HG03571 (cell line): Measurements from ENCODE around the gene RRAGB.
"Not testable (repeated sequence)": the region's sequence is repeated elsewhere in the genome, so short reads cannot be mapped to it uniquely, and the experiment has no call there.

Source experiments
- ATAC-seq: cut with Tn5 transposase; IDR thresholded peaks from one replicate; pipeline ENCODE4 v1.9.1; 2021; ENCODE audit not compliant: unreplicated experiment

RRAGB gene, protein sequence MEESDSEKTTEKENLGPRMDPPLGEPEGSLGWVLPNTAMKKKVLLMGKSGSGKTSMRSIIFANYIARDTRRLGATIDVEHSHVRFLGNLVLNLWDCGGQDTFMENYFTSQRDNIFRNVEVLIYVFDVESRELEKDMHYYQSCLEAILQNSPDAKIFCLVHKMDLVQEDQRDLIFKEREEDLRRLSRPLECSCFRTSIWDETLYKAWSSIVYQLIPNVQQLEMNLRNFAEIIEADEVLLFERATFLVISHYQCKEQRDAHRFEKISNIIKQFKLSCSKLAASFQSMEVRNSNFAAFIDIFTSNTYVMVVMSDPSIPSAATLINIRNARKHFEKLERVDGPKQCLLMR

DNA sequence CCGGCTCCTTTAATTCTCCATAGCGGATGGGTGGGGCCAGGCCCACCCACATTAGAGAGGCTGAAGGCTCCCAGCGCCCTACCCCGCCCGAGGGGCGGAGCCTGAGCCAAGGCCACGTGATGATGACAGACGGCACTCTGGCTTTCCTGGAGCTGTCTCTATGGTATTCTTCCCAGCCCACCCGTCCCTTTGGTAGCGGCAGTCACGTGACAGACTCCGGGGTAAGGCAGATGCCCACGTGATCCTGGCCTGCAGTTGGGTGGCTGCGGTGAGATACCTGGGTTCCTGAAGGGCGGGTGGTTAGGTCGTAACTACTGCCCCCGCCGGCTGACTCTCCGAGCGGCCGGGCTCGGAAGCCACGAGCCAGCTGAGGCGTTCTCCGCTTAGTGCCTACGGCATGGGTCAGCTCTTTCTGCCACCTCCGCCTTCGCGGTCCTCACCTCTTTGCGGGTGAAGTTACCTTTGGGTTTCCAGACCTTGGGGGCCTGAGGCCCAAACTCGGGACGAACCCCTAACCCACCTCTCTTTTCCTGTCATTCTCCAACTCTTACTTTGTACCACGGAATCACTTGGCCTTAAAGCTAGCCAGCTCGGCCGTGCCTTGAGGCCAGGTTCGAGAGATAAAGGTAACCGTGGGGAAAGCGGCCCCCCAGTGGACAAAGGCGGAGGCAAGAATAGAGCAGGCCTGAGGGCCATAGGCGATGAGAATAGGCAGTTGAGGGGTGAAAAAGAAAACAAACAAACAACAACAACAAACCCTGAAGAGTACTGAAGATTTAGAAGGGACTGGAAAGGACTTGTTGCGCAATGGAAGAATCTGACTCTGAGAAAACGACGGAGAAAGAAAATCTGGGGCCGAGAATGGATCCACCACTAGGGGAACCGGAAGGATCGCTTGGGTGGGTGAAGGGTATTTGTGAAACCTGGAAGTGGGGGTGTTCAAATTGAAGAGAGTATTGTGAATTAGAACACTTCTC, at the start of gene RRAGB:
TSS of gene RRAGB (plus strand) at position 229 of the 977 bp plus-strand sequence. CDS start at position 808, 579 bp downstream.
- peak; percentile 95 for ATAC-seq

DNA sequence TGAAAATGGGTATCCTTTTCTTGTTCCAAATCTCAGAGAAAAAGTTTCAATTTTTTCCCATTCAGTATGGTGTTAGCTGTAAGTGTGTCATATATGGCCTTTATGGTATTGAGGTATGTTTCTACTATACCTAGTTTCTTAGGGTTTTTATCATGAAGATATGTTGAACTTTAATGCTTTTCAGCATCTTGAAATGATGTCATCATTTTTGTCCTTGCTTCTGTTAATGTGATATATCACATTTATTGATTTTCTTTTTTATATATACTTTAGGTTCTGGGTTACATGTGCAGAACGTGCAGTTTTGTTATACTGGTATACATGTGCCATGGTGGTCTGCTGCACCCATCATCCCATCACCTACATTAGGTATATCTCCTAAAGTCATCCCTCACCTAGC, 49.5 kb upstream of the RRAGB start:
- no peak for ATAC-seq

GRCh38 chrX:55688579-55688978, 29.0 kb upstream of the RRAGB start:
- not testable (repeated sequence) for ATAC-seq

GRCh38 chrX:55695227-55696018, 22.1 kb upstream of the RRAGB start:
- ATAC-seq: no peak

- ATAC-seq: no peak
Measured at GRCh38 chrX:55697381-55697780, 20.2 kb upstream of the RRAGB start.

- no peak for ATAC-seq
Measured at GRCh38 chrX:55702671-55703070, 14.9 kb upstream of the RRAGB start.

- ATAC-seq: not testable (repeated sequence)
Measured at GRCh38 chrX:55703436-55703835, 14.1 kb upstream of the RRAGB start.

GRCh38 chrX:55705066-55705465, 12.5 kb upstream of the RRAGB start:
- ATAC-seq: not testable (repeated sequence)

- ATAC-seq: no peak
Measured at GRCh38 chrX:55709735-55710134, 7.8 kb upstream of the RRAGB start.

- no peak for ATAC-seq
Measured at GRCh38 chrX:55710701-55711100, 6.8 kb upstream of the RRAGB start.

- ATAC-seq: no peak
Measured at GRCh38 chrX:55713631-55714030, 3.9 kb upstream of the RRAGB start.

- no peak for ATAC-seq
Measured at GRCh38 chrX:55714161-55714560, 3.4 kb upstream of the RRAGB start.

- ATAC-seq: no peak
Measured at GRCh38 chrX:55715847-55716246, 1.7 kb upstream of the RRAGB start.

DNA sequence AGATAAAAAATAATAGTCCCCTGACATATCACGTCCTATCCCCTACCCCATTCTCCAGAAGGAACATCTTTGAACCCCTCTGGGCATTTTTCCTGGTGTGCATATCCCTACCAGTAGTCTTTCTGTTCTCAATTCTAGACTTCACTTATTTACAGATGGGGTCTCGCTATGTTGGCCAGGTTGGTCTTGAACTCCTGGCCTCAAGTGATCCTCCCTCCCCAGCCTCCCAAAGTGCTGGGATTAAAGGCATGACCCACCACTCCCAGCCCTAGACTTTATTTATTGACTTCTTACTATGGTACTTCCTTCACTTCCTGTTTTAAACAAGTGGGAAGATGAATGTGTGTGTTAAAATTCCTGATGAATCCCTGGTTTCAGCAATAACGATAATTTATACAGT, 612 bp upstream of the RRAGB start:
- no peak for ATAC-seq

DNA sequence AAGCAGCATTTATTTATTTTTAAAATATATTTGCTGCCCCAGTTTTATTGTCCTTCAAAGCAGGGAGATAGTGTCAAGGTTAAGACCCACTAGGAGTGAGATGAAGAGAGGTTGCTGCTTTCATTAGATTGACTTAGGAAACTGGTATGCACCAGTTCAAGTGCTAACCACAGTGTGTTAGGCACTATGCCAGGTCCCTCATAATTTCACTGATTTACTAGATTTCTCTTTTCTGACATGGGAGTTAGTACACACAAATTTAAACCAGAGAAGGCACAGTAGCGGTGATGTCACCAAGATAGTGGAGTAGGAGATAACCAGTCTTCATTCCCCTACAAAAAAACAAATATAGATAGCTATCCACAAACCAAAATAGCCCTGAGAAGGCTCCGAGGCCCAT, 14.3 kb downstream of the RRAGB start:
- no peak for ATAC-seq

DNA sequence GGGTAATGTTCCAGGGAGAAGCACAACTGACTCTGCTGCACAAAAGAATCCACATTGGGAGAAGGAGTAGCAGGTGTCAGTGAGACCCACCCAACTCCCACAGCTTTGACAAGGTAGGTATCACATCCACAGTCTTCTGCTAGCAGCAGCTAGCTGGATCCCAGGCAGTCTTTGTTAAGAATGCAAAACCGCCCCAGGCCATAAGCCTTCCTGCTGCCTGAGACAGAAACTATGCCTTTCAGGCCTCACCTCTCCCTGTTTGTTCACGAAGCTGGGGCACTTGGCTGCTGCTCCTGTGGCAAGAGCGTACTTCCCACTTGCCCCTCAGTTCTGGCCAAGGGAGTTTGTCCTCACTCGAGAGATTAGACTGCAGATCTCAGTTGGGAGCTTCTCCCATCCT, 21.4 kb downstream of the RRAGB start:
- no peak for ATAC-seq

DNA sequence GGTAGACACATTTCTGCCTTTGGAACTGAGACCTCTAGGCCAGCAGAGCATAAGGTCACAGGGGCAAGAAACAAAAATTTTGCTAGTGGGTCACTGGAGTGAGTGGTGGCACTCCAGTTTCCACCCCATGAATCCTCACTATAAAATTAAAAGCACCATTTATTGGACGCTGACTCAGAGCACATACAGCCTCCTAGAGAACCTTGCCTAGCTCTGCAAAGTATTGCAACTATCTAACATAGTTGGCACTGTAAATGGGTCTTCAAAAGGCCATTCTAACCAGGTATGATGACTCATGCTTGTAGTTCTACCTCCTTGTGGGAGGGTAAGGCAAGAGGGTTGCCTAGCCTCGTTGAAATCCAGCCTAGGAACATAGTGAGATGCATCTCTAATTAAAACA, 25.1 kb downstream of the RRAGB start:
- no peak for ATAC-seq

- not testable (repeated sequence) for ATAC-seq
Measured at GRCh38 chrX:55748463-55748862, 30.9 kb downstream of the RRAGB start.

GRCh38 chrX:55750256-55750655, 32.7 kb downstream of the RRAGB start:
- no peak for ATAC-seq

GRCh38 chrX:55754861-55755294, 37.3 kb downstream of the RRAGB start:
- ATAC-seq: peak; percentile 73

- no peak for ATAC-seq
Measured at GRCh38 chrX:55758033-55758432, 40.5 kb downstream of the RRAGB start.
